ENCODE data around the gene TRIM59. TPM values are rescaled to one million over a fixed set of nuclear protein-coding genes. Genes with fewer than 3 reads are reported as not detected.

Gene TRIM59
- polyA plus RNA-seq, 5 donors = 15.2 to 35.3 (median 23.7) TPM

DNA sequence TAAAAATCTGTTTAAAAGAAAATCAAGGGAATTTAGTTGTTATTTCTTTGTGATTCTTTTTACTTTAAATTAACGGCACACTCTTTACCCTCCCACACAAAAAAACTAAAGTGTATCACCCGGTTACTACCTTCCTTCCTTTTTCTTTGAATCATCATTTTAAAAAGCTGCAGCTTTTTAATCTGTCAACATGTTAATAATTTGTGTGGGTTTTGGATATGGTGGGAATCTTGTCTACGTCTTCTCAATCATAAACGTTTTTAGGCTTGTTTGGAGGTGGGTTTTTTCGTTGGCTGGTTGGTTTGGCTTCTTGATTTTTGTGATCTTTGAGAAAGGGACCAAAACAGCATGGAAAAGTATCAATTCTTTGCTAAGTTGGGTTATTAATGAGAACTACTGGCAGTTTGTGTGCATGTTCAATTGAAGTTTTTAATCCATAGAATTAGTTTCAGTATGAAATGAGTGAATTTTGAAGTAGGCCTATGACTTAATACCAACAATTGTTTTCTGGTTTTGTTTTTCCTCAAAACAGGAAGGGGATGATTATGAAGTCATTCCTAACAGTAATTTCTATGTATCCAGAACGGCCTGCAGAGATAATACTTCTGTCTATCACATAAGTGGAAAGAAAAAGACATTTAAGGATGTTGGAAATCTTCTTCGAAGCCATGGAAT lies 45.7 kb downstream of the TRIM59 start:
- DNase-seq = peak; percentile 40

GRCh38 chr3:160403028-160403545 lies 46.5 kb downstream of the TRIM59 start:
- DNase-seq = peak in 1 of 2 donors; percentile 40

GRCh38 chr3:160402221-160403027 lies 47.2 kb downstream of the TRIM59 start:
- DNase-seq = peak; percentile 31 to 39

DNA sequence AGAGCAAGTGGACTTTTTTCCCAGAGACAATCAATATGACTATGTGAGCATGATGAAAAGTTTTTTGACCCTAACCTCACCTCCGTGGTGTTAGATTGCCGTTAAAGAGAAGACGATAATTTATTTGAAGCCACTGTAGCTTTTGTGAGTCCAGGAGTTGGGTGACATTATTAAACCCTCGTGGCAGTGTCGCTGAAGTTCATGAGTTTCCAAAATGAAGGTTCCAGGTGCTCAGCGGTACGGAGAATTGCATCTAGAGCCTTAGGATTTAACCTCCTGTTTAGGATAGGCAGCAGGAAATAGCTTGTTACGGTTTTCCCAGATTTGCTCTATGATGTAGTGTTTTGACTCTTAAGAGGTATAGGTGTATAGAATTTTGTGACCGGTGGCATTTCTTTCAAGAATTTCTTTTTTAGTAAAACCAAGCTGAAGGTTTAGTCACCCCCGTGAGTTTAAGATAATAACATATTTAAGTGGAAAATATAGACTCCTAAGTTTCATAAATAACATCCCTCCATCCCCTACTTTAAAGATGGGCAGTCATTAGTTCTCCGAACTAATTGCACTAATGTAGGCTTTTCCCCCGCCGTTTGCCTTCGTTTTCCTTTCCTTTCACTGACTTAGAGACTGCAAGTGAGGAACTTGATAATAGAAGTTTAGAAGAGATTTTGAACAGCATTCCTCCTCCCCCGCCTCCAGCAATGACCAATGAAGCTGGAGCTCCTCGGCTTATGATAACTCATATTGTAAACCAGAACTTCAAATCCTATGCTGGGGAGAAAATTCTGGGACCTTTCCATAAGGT lies 48.1 kb downstream of the TRIM59 start:
- peak; percentile 54 to 63 for DNase-seq

GRCh38 chr3:160400702-160401150 lies 48.9 kb downstream of the TRIM59 start:
- DNase-seq = no peak

GRCh38 chr3:160400030-160400701 lies 49.4 kb downstream of the TRIM59 start:
- peak; percentile 43 to 55 for DNase-seq

- DNase-seq = peak; percentile 96 to 98
These were observed 50.2 kb downstream of the TRIM59 start, which contains the start of the genes IFT80 and SMC4 for GRCh38 chr3:160399125-160400029. IFT80 (minus strand) TSS chr3:160399225; CDS start chr3:160384600, 14,625 bp downstream. SMC4 (plus strand) TSS chr3:160399650; CDS start chr3:160400827, 1,177 bp downstream.

DNA sequence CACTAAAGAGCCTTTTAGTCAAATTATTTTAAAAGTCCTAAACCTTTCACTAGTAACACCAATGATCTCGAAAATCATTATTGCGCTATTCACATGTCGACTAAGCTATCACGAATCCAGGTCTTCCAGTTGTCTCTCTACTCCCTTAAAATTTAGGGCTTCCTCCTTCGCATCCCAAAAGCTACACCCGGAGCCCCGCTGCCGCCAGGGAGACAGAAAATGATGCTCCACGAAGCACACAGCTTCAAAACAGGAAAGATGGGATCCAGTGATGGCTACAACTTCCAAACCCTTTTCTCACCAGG lies 50.8 kb downstream of the TRIM59 start:
- no peak for DNase-seq

DNA sequence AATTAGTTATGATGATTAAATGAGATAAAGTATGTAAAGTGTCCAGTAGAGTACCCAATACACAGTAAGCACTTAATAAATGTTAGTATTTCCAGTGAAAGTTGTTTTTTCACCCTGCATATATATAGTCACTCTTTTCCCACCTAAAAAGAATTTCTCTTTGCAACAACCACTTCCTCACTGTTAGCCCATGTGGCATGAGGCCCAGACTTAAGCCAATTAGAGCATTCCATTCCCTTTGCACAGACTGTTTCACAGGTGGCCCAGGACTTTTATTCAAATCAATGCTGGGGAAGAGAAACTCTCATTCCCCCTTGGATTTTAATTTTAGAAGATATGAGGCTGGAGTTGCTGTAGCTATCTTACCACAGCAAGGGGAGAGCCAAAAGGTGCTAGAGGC lies 54.3 kb downstream of the TRIM59 start:
- no peak for DNase-seq

DNA sequence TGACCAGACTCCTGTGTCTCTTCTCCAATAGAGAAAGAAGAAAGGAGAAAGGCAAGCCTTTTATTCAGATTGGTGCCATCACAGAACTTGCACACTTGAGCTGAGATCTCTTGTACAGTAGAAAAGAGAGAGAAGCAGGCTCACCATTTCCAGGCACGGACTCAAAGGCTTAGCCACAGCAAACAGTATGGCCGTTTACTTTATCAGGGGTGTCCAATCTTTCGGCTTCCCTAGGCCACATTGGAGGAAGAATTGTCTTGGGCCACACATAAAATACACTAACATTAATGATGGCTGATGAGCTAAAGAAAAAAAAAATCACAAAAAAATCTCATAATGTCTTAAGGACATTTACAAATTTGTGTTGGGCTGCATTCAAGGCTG lies 55.6 kb downstream of the TRIM59 start:
- DNase-seq = no peak

GRCh38 chr3:160393346-160394008 lies 56.1 kb downstream of the TRIM59 start:
- no peak for DNase-seq

GRCh38 chr3:160392798-160393197 lies 56.8 kb downstream of the TRIM59 start:
- DNase-seq = no peak

- no peak for DNase-seq
These were observed 58.9 kb downstream of the TRIM59 start for GRCh38 chr3:160390565-160391138.

Other genes starting within 250 kb of the TRIM59 start
- 1 to 10 TPM; 5.2 to 8.5 (median 7.1) TPM for gene C3orf80, start 224.4 kb downstream of the TRIM59 start, polyA plus RNA-seq (ENCODE audit: insufficient read depth in 1 of 5, insufficient read length in 5 of 5, low replicate concordance in 1 of 5)
- 100 to 1,000 TPM in 1 of 5 donors, 10 to 100 TPM in 4; 49.4 to 103 (median 92.5) TPM for gene IFT80, start 50.6 kb downstream of the TRIM59 start, polyA plus RNA-seq (ENCODE audit: insufficient read depth in 1 of 5, insufficient read length in 5 of 5, low replicate concordance in 1 of 5)
- gene SMC4, start 50.1 kb downstream of the TRIM59 start, polyA plus RNA-seq (ENCODE audit: insufficient read depth in 1 of 5, insufficient read length in 5 of 5, low replicate concordance in 1 of 5) = 100 to 1,000 TPM in 4 of 5 donors, 10 to 100 TPM in 1; 72.9 to 268 (median 189) TPM
- gene KPNA4, start 115.8 kb upstream of the TRIM59 start, polyA plus RNA-seq (ENCODE audit: insufficient read depth in 1 of 5, insufficient read length in 5 of 5, low replicate concordance in 1 of 5) = 10 to 100 TPM; 37.4 to 60.5 (median 57.9) TPM
- gene ARL14, start 227.4 kb upstream of the TRIM59 start, polyA plus RNA-seq (ENCODE audit: insufficient read depth in 1 of 5, insufficient read length in 5 of 5, low replicate concordance in 1 of 5) = not detected

All from right lung (tissue), 5 donors.